GM19395 (cell line): ENCODE measurements around the gene ACAD8.

ENCODE experiments used
- ATAC-seq: cut with Tn5 transposase; IDR thresholded peaks from one replicate; pipeline ENCODE4 v1.9.1; 2021; ENCODE audit warnings: mild to moderate bottlenecking, moderate library complexity; ENCODE audit not compliant: unreplicated experiment

ACAD8 gene

GRCh38 chr11:134288486-134288885 lies 35.1 kb downstream of the ACAD8 start:
- no peak for ATAC-seq

- ATAC-seq = no peak
Observed at GRCh38 chr11:134289167-134289566, 35.8 kb downstream of the ACAD8 start.

GRCh38 chr11:134289789-134290188 lies 36.4 kb downstream of the ACAD8 start:
- ATAC-seq = no peak

GRCh38 chr11:134290646-134291045 lies 37.3 kb downstream of the ACAD8 start:
- no peak for ATAC-seq

- no peak for ATAC-seq
Observed at GRCh38 chr11:134291196-134291595, 37.8 kb downstream of the ACAD8 start.

GRCh38 chr11:134292661-134293060 lies 39.3 kb downstream of the ACAD8 start:
- ATAC-seq = no peak

- ATAC-seq = no peak
Observed at GRCh38 chr11:134293119-134294113, 40.0 kb downstream of the ACAD8 start.

GRCh38 chr11:134294664-134295063 lies 41.3 kb downstream of the ACAD8 start:
- no peak for ATAC-seq

GRCh38 chr11:134312223-134312622 lies 58.9 kb downstream of the ACAD8 start:
- ATAC-seq = no peak

GRCh38 chr11:134312807-134313206 lies 59.4 kb downstream of the ACAD8 start:
- ATAC-seq = no peak

- ATAC-seq = no peak
Observed at GRCh38 chr11:134313379-134313778, 60.0 kb downstream of the ACAD8 start.

- ATAC-seq = no peak
Observed at GRCh38 chr11:134313821-134314607, 60.6 kb downstream of the ACAD8 start.
